ENCODE data around the gene DAZAP1. TPM values are rescaled to one million over a fixed set of nuclear protein-coding genes. Genes with fewer than 3 reads are reported as not detected.

DAZAP1 gene
- total RNA-seq, 1 experiment from 2014 or later = 165 TPM

DNA sequence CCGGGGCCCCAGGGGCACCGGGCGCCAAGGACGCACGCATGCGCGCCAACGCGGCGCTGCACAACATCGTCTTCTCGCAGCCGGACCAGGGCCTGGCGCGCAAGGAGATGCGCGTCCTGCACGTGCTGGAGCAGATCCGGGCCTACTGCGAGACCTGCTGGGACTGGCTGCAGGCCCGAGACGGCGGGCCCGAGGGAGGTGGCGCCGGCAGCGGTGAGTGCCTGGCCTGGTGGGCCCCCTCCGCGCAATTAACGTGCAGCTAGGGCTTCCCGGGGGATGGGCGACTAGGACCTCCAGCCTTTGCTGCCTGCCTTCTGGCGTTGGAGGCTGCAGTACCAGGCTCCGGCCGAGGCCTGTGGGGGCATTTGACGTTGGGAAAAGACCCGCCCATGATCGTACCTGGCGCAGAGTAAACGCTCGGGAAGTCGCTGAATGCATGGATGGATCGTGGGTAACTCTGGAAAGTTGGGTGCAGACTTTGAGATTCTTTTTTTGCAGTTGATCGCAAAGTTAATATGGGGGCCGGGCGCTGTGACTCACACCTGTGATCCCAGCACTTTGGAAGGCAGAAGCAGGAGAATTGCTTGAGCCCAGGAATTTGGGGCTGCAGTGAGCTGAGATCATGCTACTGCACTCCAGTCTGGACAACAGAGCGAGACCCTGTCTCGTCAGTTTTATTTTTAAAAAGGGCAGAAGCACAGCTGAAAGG, 49.8 kb downstream of the DAZAP1 start:
- Mint-ChIP-seq H3K4me3 (ENCODE audit: unreplicated experiment) (no peak overlapping the region), H3K27ac (ENCODE audit: unreplicated experiment) (no peak overlapping the region), H3K27me3 (ENCODE audit: insufficient read depth, unreplicated experiment) (no peaks in the 10 kb centered on the region), H3K36me3 (ENCODE audit: insufficient read depth, unreplicated experiment) (peaks cover 33% of the 10 kb centered on the region), H3K9me3 (ENCODE audit: unreplicated experiment) (no peaks in the 10 kb centered on the region), H3K4me1 (ENCODE audit: low read depth, unreplicated experiment) (no peaks in the 10 kb centered on the region)
- Histone ChIP-seq H3K4me3 (ENCODE audit: low read depth, low read length) (no peak overlapping the region), H3K9me3 (no peaks in the 10 kb centered on the region), H3K4me1 (no peaks in the 10 kb centered on the region), H3K27me3 (replicated peaks; ENCODE audit: control insufficient read depth, insufficient read depth, low read length) (no peaks in the 10 kb centered on the region), H3K36me3 (ENCODE audit: control insufficient read depth, insufficient read depth, low read length) (no peaks in the 10 kb centered on the region; the same call in 1 of the 2 replicates)
- intact Hi-C loops (cut with micrococcal nuclease; ENCODE audit: unreplicated experiment) = no loop called here
- ChIA-PET CTCF (interaction anchor here (0.6 kb wide), 1 partner anchor 21 kb away, joined by 3 read pairs; no protein-coding TSS in a partner anchor), POLR2A (interaction anchor here (0.6 kb wide), 1 partner anchor 968 kb away, joined by 3 read pairs; no protein-coding TSS in a partner anchor)
- TF ChIP-seq, protein P1, sequence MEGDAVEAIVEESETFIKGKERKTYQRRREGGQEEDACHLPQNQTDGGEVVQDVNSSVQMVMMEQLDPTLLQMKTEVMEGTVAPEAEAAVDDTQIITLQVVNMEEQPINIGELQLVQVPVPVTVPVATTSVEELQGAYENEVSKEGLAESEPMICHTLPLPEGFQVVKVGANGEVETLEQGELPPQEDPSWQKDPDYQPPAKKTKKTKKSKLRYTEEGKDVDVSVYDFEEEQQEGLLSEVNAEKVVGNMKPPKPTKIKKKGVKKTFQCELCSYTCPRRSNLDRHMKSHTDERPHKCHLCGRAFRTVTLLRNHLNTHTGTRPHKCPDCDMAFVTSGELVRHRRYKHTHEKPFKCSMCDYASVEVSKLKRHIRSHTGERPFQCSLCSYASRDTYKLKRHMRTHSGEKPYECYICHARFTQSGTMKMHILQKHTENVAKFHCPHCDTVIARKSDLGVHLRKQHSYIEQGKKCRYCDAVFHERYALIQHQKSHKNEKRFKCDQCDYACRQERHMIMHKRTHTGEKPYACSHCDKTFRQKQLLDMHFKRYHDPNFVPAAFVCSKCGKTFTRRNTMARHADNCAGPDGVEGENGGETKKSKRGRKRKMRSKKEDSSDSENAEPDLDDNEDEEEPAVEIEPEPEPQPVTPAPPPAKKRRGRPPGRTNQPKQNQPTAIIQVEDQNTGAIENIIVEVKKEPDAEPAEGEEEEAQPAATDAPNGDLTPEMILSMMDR (IDR thresholded peaks at IDR 0.05; ENCODE audit: insufficient read depth in 1 of 2, low read depth in 1 of 2, low read length in 1 of 2, severe bottlenecking in 1 of 2, unreplicated experiment in 1 of 2) = no peak
- no TSS peak for BruUV-seq (replicated peaks)
- DNase-seq = no peak

DNA sequence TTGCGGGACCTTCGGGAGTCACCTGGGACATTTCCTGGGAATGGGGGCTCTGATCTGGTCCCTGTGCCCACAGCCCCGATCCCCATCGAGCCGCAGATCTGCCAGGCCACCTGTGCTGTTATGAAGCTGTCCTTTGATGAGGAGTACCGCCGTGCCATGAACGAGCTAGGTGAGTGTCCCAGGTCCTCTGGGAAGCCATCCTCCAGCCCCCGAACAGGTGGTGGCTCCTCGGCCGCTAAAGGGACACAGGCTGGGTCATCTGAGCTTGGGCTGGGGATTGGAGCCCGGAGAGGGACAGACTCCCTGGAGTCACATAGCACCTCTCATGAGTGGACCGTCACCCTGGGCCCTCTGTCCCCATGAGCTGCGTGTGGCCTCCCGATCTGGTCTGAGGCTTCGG, 50.5 kb downstream of the DAZAP1 start:
- H3K27me3 ChIP-seq (replicated peaks; ENCODE audit: control insufficient read depth, insufficient read depth, low read length) = no peaks in the 10 kb centered on the region
- Mint-ChIP-seq H3K9me3 (ENCODE audit: unreplicated experiment) (no peaks in the 10 kb centered on the region), H3K27ac (ENCODE audit: unreplicated experiment) (no peak overlapping the region), H3K27me3 (ENCODE audit: insufficient read depth, unreplicated experiment) (no peaks in the 10 kb centered on the region), H3K36me3 (ENCODE audit: insufficient read depth, unreplicated experiment) (peaks cover 29% of the 10 kb centered on the region), H3K4me1 (ENCODE audit: low read depth, unreplicated experiment) (no peaks in the 10 kb centered on the region), H3K4me3 (ENCODE audit: unreplicated experiment) (no peak overlapping the region)
- CTCF ChIA-PET = interaction anchor here (0.6 kb wide), 2 partner anchors 20 to 52 kb away, joined by 3 read pairs; no protein-coding TSS in a partner anchor
- no TSS peak for BruUV-seq (replicated peaks)
- intact Hi-C loops (cut with micrococcal nuclease; ENCODE audit: unreplicated experiment) = no loop called here
- POLR2A ChIA-PET = no interaction called here
- TF ChIP-seq, protein P1 (IDR thresholded peaks at IDR 0.05; ENCODE audit: insufficient read depth in 1 of 2, low read depth in 1 of 2, low read length in 1 of 2, severe bottlenecking in 1 of 2, unreplicated experiment in 1 of 2) = no peak
- no peak for DNase-seq
- H3K9me3 ChIP-seq = no peaks in the 10 kb centered on the region
- no peaks in the 10 kb centered on the region for H3K4me1 ChIP-seq
- no peaks in the 10 kb centered on the region; the same call in 1 of the 2 replicates for H3K36me3 ChIP-seq (ENCODE audit: control insufficient read depth, insufficient read depth, low read length)
- H3K4me3 ChIP-seq (ENCODE audit: low read depth, low read length) = no peak overlapping the region

- Mint-ChIP-seq H3K36me3 (ENCODE audit: insufficient read depth, unreplicated experiment) (peaks cover 18% of the 10 kb centered on the region), H3K4me1 (ENCODE audit: low read depth, unreplicated experiment) (no peaks in the 10 kb centered on the region), H3K9me3 (ENCODE audit: unreplicated experiment) (no peaks in the 10 kb centered on the region), H3K27me3 (ENCODE audit: insufficient read depth, unreplicated experiment) (no peaks in the 10 kb centered on the region), H3K4me3 (ENCODE audit: unreplicated experiment) (no peak overlapping the region), H3K27ac (ENCODE audit: unreplicated experiment) (no peak overlapping the region)
- POLR2A ChIA-PET = no interaction called here
- BruUV-seq (replicated peaks) = no TSS peak
- Histone ChIP-seq H3K4me3 (ENCODE audit: low read depth, low read length) (no peak overlapping the region), H3K36me3 (ENCODE audit: control insufficient read depth, insufficient read depth, low read length) (no peaks in the 10 kb centered on the region; the same call in 1 of the 2 replicates), H3K27me3 (replicated peaks; ENCODE audit: control insufficient read depth, insufficient read depth, low read length) (no peaks in the 10 kb centered on the region), H3K4me1 (no peaks in the 10 kb centered on the region), H3K9me3 (no peaks in the 10 kb centered on the region)
- TF ChIP-seq, protein P1 (IDR thresholded peaks at IDR 0.05; ENCODE audit: insufficient read depth in 1 of 2, low read depth in 1 of 2, low read length in 1 of 2, severe bottlenecking in 1 of 2, unreplicated experiment in 1 of 2) = no peak
- CTCF ChIA-PET = no interaction called here
- intact Hi-C loops (cut with micrococcal nuclease; ENCODE audit: unreplicated experiment) = no loop called here
- DNase-seq = no peak
These were observed 52.1 kb downstream of the DAZAP1 start for GRCh38 chr19:1459479-1459878.

Data from Caco-2 (cell line).